Panc1 (cell line): Measurements from ENCODE around the gene CYSRT1. TPM values are rescaled to one million over a fixed set of nuclear protein-coding genes. Genes with fewer than 3 reads are reported as not detected.

Experiments
- ATAC-seq: fragments of 200-7000 bp; cut with Tn5 transposase; 2 replicates; pipeline ENCODE4 v1.9.1; 2020; ENCODE audit warnings: mild to moderate bottlenecking, moderate library complexity
- BruUV-seq: library from RNA; stranded (reverse); fragments of 400-500 nt; replicated peaks from 2 replicates; lab custom pipeline; 2021; lab: Mats Ljungman, UMichigan
- CTCF ChIA-PET: fragments of 300-600 bp; sonication (Branson Sonifier 250); formaldehyde crosslinking; loops from one replicate; lab custom pipeline; 2022; ENCODE audit warnings: antibody characterized with exemption; lab: Charles Lee
- POLR2A ChIA-PET: fragments of 300-600 bp; sonication (Branson Sonifier 250); formaldehyde crosslinking; loops from one replicate; lab custom pipeline; 2022; ENCODE audit warnings: antibody characterized with exemption; lab: Charles Lee
- DNase-seq: peaks from one replicate; pipeline ENCODE4 v3.0.0-alpha.2; 2010; ENCODE audit warnings: low read depth, low spot score
- H3K27ac ChIP-seq: 2 replicates; pipeline ENCODE4 v1.5.1; 2011; ENCODE audit warnings: mild to moderate bottlenecking, low read length, inconsistent platforms
- H3K27me3 ChIP-seq: fragments of 200-500 bp; sonication (Bioruptor generic); 2 replicates; pipeline ENCODE4 v1.6.0; 2014; ENCODE audit warnings: low read length, inconsistent platforms; ENCODE audit not compliant: control insufficient read depth, insufficient read depth
- H3K36me3 ChIP-seq: fragments of 200-500 bp; sonication (Bioruptor generic); 2 replicates; pipeline ENCODE4 v1.5.1; 2014; ENCODE audit warnings: inconsistent platforms, mild to moderate bottlenecking, low read length, moderate library complexity; ENCODE audit not compliant: control insufficient read depth, insufficient read depth
- H3K4me1 ChIP-seq: 2 replicates; pipeline ENCODE4 v1.5.1; 2011; ENCODE audit warnings: inconsistent platforms, mild to moderate bottlenecking, low read length, moderate library complexity; ENCODE audit not compliant: control insufficient read depth, insufficient read depth
- H3K4me3 ChIP-seq, 2 experiments: 2 replicates each; pipeline ENCODE4 v1.5.1; 2011 to 2012; ENCODE audit warnings: low read depth in 2 of 2, low read length in 2 of 2, mild to moderate bottlenecking in 2 of 2, inconsistent platforms in 1 of 2, moderate library complexity in 1 of 2
- H3K9me3 ChIP-seq: fragments of 200-500 bp; sonication (Bioruptor generic); 2 replicates; pipeline ENCODE4 v1.5.1; 2014; ENCODE audit warnings: low read depth, mild to moderate bottlenecking, inconsistent platforms, low read length, moderate library complexity; ENCODE audit not compliant: control insufficient read depth, insufficient read depth
- POLR2AphosphoS5 ChIP-seq: IDR thresholded peaks from 2 replicates; pipeline ENCODE4 v1.6.1; 2012; ENCODE audit warnings: mild to moderate bottlenecking, low read depth, low read length, moderate library complexity
- SIN3A ChIP-seq: IDR thresholded peaks from 2 replicates; pipeline ENCODE4 v1.6.1; 2012; ENCODE audit warnings: low read depth, mild to moderate bottlenecking, low read length, moderate library complexity, borderline replicate concordance; ENCODE audit not compliant: insufficient read depth
- TCF7L2 ChIP-seq: IDR thresholded peaks from 2 replicates; pipeline ENCODE4 v1.6.1; 2011; ENCODE audit warnings: mild to moderate bottlenecking, low read depth, low read length, inconsistent platforms
- in situ Hi-C: cut with HindIII; loops from 2 replicates; pipeline ENCODE4 v1.10.0; 2016; ENCODE audit warnings: low sequenced_read_pairs, low pct_unique_long_range_greater_than_20kb
- intact Hi-C: fragments of 100-400 bp; cut with micrococcal nuclease; formaldehyde crosslinking; loops from one replicate; pipeline ENCODE4 v1.10.0; 2022; ENCODE audit not compliant: unreplicated experiment
- total RNA-seq: library from RNA; stranded (reverse); gene quantifications from one replicate; pipeline ENCODE4 v1.2.1, GENCODE V29; 2021; ENCODE audit not compliant: unreplicated experiment
- TF ChIP-seq, protein P1 (sequence below), 2 experiments: IDR thresholded peaks; 2 replicates each; pipeline ENCODE4 v1.6.1; 2011 to 2012; ENCODE audit warnings: low read depth in 2 of 2, control low read depth in 1 of 2, low read length in 1 of 2, mild to moderate bottlenecking in 1 of 2, moderate library complexity in 1 of 2; ENCODE audit not compliant: insufficient read depth in 1 of 2
- TF ChIP-seq, protein P2 (sequence below): fragments of 450-650 bp; IDR thresholded peaks from 2 replicates; pipeline ENCODE4 v1.5.1; 2017; ENCODE audit warnings: mild to moderate bottlenecking

The CYSRT1 gene
- total RNA-seq, 1 experiment from 2014 or later, result 0.67 TPM

DNA sequence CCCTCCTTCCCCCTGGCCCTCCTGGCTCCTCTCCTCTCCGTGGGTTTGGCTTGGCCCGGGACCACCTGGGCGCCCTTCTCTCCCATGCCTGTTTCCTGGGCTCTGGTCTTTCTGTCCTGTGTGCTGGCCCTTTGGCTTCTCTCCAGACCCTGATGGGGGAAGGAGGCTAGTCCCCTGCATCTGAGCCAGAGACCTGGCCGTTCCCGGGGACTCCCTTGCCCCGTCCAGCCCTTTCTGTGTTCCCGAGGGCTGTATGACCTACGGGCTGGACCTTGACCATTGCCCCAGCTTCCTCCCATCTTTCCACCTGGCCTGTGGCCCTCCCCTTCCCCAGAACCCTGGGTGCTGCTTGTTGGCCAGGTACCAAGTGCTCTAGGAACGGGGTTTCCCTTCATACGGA lies 38.5 kb downstream of the CYSRT1 start:
- Histone ChIP-seq H3K4me3 (no peak overlapping the region), H3K9me3 (no peaks in the 10 kb centered on the region), H3K36me3 (0 out of 2 replicates have a peak, but pooled peaks cover 3% of the 10 kb centered on the region), H3K27ac (no peak overlapping the region), H3K4me1 (no peaks in the 10 kb centered on the region), H3K27me3 (no peaks in the 10 kb centered on the region)
- POLR2A ChIA-PET, result no interaction called here
- TF ChIP-seq SIN3A, result no peak
- no peak for TF ChIP-seq POLR2AphosphoS5
- TF ChIP-seq, protein P1, sequence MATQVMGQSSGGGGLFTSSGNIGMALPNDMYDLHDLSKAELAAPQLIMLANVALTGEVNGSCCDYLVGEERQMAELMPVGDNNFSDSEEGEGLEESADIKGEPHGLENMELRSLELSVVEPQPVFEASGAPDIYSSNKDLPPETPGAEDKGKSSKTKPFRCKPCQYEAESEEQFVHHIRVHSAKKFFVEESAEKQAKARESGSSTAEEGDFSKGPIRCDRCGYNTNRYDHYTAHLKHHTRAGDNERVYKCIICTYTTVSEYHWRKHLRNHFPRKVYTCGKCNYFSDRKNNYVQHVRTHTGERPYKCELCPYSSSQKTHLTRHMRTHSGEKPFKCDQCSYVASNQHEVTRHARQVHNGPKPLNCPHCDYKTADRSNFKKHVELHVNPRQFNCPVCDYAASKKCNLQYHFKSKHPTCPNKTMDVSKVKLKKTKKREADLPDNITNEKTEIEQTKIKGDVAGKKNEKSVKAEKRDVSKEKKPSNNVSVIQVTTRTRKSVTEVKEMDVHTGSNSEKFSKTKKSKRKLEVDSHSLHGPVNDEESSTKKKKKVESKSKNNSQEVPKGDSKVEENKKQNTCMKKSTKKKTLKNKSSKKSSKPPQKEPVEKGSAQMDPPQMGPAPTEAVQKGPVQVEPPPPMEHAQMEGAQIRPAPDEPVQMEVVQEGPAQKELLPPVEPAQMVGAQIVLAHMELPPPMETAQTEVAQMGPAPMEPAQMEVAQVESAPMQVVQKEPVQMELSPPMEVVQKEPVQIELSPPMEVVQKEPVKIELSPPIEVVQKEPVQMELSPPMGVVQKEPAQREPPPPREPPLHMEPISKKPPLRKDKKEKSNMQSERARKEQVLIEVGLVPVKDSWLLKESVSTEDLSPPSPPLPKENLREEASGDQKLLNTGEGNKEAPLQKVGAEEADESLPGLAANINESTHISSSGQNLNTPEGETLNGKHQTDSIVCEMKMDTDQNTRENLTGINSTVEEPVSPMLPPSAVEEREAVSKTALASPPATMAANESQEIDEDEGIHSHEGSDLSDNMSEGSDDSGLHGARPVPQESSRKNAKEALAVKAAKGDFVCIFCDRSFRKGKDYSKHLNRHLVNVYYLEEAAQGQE (IDR thresholded peaks at IDR 0.05; ENCODE audit: insufficient read depth in 1 of 2, low read depth in 2 of 2, low read length in 1 of 2), result no peak
- no peak for TF ChIP-seq TCF7L2
- TF ChIP-seq, protein P2, sequence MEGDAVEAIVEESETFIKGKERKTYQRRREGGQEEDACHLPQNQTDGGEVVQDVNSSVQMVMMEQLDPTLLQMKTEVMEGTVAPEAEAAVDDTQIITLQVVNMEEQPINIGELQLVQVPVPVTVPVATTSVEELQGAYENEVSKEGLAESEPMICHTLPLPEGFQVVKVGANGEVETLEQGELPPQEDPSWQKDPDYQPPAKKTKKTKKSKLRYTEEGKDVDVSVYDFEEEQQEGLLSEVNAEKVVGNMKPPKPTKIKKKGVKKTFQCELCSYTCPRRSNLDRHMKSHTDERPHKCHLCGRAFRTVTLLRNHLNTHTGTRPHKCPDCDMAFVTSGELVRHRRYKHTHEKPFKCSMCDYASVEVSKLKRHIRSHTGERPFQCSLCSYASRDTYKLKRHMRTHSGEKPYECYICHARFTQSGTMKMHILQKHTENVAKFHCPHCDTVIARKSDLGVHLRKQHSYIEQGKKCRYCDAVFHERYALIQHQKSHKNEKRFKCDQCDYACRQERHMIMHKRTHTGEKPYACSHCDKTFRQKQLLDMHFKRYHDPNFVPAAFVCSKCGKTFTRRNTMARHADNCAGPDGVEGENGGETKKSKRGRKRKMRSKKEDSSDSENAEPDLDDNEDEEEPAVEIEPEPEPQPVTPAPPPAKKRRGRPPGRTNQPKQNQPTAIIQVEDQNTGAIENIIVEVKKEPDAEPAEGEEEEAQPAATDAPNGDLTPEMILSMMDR, result no peak
- no TSS peak for BruUV-seq
- CTCF ChIA-PET, result no interaction called here
- DNase-seq, result no peak
- intact Hi-C loops, result no loop called here
- ATAC-seq, result no peak
- in situ Hi-C loops, result no loop called here

GRCh38 chr9:137264067-137264466 lies 39.1 kb downstream of the CYSRT1 start:
- DNase-seq (no peak), ATAC-seq (no peak)
- Histone ChIP-seq H3K4me3 (no peak overlapping the region), H3K27ac (no peak overlapping the region), H3K36me3 (0 out of 2 replicates have a peak, but pooled peaks cover 3% of the 10 kb centered on the region), H3K27me3 (no peaks in the 10 kb centered on the region), H3K4me1 (no peaks in the 10 kb centered on the region), H3K9me3 (no peaks in the 10 kb centered on the region)
- in situ Hi-C loops (no loop called here), intact Hi-C loops (no loop called here)
- no TSS peak for BruUV-seq
- ChIA-PET POLR2A (no interaction called here), CTCF (no interaction called here)
- TF ChIP-seq, protein P1 (IDR thresholded peaks at IDR 0.05; ENCODE audit: insufficient read depth in 1 of 2, low read depth in 2 of 2, low read length in 1 of 2), result no peak
- TF ChIP-seq TCF7L2 (no peak), SIN3A (no peak), POLR2AphosphoS5 (no peak)
- TF ChIP-seq, protein P2, result no peak
